ENCODE data around the gene PIP5K1A. TPM values are rescaled to one million over a fixed set of nuclear protein-coding genes. Genes with fewer than 3 reads are reported as not detected.
A peak's percentile ranks its signal among the peaks of the same experiment; 100 is the strongest.

PIP5K1A gene
- total and polyA plus RNA-seq, 5 donors from 2014 or later: 12.0 to 60.3 (median 15.8) TPM

- peaks cover 6 to 80% (median 39%) of the 10 kb centered on the region in 4 donors for H3K4me1 Mint-ChIP-seq
- Histone ChIP-seq H3K27me3 (ENCODE audit: control insufficient read depth, insufficient read depth, low read length) (no peaks in the 10 kb centered on the region), H3K9me3 (ENCODE audit: control insufficient read depth in 2 of 2, low read length in 2 of 2) (no peaks in the 10 kb centered on the region), H3K4me1 (ENCODE audit: control insufficient read depth, insufficient read depth, low read length, poor library complexity, severe bottlenecking) (peaks cover 34% of the 10 kb centered on the region), H3K36me3 (ENCODE audit: control insufficient read depth, insufficient read depth, low read length) (peaks cover 36% of the 10 kb centered on the region), H3K27ac (ENCODE audit: insufficient read depth, low read length, poor library complexity, severe bottlenecking) (peak overlapping the region; percentile 65), H3K4me3 (ENCODE audit: low read depth, low read length) (peak overlapping the region; percentile 100)
- no peaks in the 10 kb centered on the region for H3K9me3 Mint-ChIP-seq
- peaks cover 6% of the 10 kb centered on the region for H3K27me3 Mint-ChIP-seq
- ATAC-seq (ENCODE audit: low read depth in 2 of 2) (no peak), DNase-seq (no peak)
- peaks cover 29% of the 10 kb centered on the region for H3K36me3 Mint-ChIP-seq
- peak overlapping the region; percentile 89 to 97 (median 97) for H3K27ac Mint-ChIP-seq
- peak overlapping the region; percentile 95 to 98 (median 96) for H3K4me3 Mint-ChIP-seq
These were observed 33.0 kb upstream of the PIP5K1A start for GRCh38 chr1:151165281-151165737.

GRCh38 chr1:151165738-151166504 lies 32.4 kb upstream of the PIP5K1A start, which contains the start of the genes LYSMD1 and SCNM1:
LYSMD1 (minus strand) TSS chr1:151165902; CDS start chr1:151165258, 644 bp downstream.
SCNM1 (plus strand) TSS chr1:151166144; CDS start chr1:151166153, 9 bp downstream.
- H3K27me3 Mint-ChIP-seq: peaks cover 6% of the 10 kb centered on the region
- peaks cover 29% of the 10 kb centered on the region for H3K36me3 Mint-ChIP-seq
- H3K27me3 ChIP-seq (ENCODE audit: control insufficient read depth, insufficient read depth, low read length): no peaks in the 10 kb centered on the region
- peaks cover 37% of the 10 kb centered on the region for H3K36me3 ChIP-seq (ENCODE audit: control insufficient read depth, insufficient read depth, low read length)
- peak within 1 kb of the TSS; percentile 100 for H3K4me3 ChIP-seq (ENCODE audit: low read depth, low read length)
- H3K4me1 ChIP-seq (ENCODE audit: control insufficient read depth, insufficient read depth, low read length, poor library complexity, severe bottlenecking): peaks cover 28% of the 10 kb centered on the region
- peak within 1 kb of the TSS; percentile 70 for H3K27ac ChIP-seq (ENCODE audit: insufficient read depth, low read length, poor library complexity, severe bottlenecking)
- no peaks in the 10 kb centered on the region for H3K9me3 ChIP-seq (ENCODE audit: control insufficient read depth in 2 of 2, low read length in 2 of 2)
- peak; percentile 96 for ATAC-seq (ENCODE audit: low read depth in 2 of 2)
- peak within 1 kb of the TSS; percentile 89 to 97 (median 97) for H3K27ac Mint-ChIP-seq
- H3K9me3 Mint-ChIP-seq: no peaks in the 10 kb centered on the region
- peak within 1 kb of the TSS; percentile 95 to 98 (median 96) for H3K4me3 Mint-ChIP-seq
- H3K4me1 Mint-ChIP-seq: peaks cover 6 to 74% (median 35%) of the 10 kb centered on the region in 4 donors
- DNase-seq: peak; percentile 95 to 99 (median 97)

- Histone ChIP-seq H3K4me3 (ENCODE audit: low read depth, low read length) (peak overlapping the region; percentile 100), H3K4me1 (ENCODE audit: control insufficient read depth, insufficient read depth, low read length, poor library complexity, severe bottlenecking) (peaks cover 28% of the 10 kb centered on the region), H3K27me3 (ENCODE audit: control insufficient read depth, insufficient read depth, low read length) (no peaks in the 10 kb centered on the region), H3K27ac (ENCODE audit: insufficient read depth, low read length, poor library complexity, severe bottlenecking) (peak overlapping the region; percentile 70), H3K9me3 (ENCODE audit: control insufficient read depth in 2 of 2, low read length in 2 of 2) (no peaks in the 10 kb centered on the region), H3K36me3 (ENCODE audit: control insufficient read depth, insufficient read depth, low read length) (peaks cover 39% of the 10 kb centered on the region)
- peak in 1 of 3 donors; percentile 35 for DNase-seq
- peaks cover 6% of the 10 kb centered on the region for H3K27me3 Mint-ChIP-seq
- no peaks in the 10 kb centered on the region for H3K9me3 Mint-ChIP-seq
- H3K36me3 Mint-ChIP-seq: peaks cover 27% of the 10 kb centered on the region
- peak overlapping the region; percentile 89 to 97 (median 97) for H3K27ac Mint-ChIP-seq
- H3K4me1 Mint-ChIP-seq: peaks cover 6 to 68% (median 33%) of the 10 kb centered on the region in 4 donors
- H3K4me3 Mint-ChIP-seq: peak overlapping the region; percentile 95 to 98 (median 96)
- ATAC-seq (ENCODE audit: low read depth in 2 of 2): no peak
These were observed 31.8 kb upstream of the PIP5K1A start for GRCh38 chr1:151166505-151166956.

- peaks cover 22% of the 10 kb centered on the region for H3K4me1 ChIP-seq (ENCODE audit: control insufficient read depth, insufficient read depth, low read length, poor library complexity, severe bottlenecking)
- H3K9me3 Mint-ChIP-seq: no peaks in the 10 kb centered on the region
- H3K36me3 ChIP-seq (ENCODE audit: control insufficient read depth, insufficient read depth, low read length): peaks cover 41% of the 10 kb centered on the region
- peaks cover 6% of the 10 kb centered on the region for H3K27me3 Mint-ChIP-seq
- H3K27me3 ChIP-seq (ENCODE audit: control insufficient read depth, insufficient read depth, low read length): no peaks in the 10 kb centered on the region
- H3K9me3 ChIP-seq (ENCODE audit: control insufficient read depth in 2 of 2, low read length in 2 of 2): no peaks in the 10 kb centered on the region
- no peak overlapping the region for H3K27ac ChIP-seq (ENCODE audit: insufficient read depth, low read length, poor library complexity, severe bottlenecking)
- H3K36me3 Mint-ChIP-seq: peaks cover 21% of the 10 kb centered on the region
- peak overlapping the region; percentile 31 to 97 (median 70) for H3K27ac Mint-ChIP-seq
- peak overlapping the region; percentile 68 to 97 (median 96) for H3K4me3 Mint-ChIP-seq
- ATAC-seq (ENCODE audit: low read depth in 2 of 2): no peak
- DNase-seq: no peak
- peak overlapping the region; percentile 100 for H3K4me3 ChIP-seq (ENCODE audit: low read depth, low read length)
- peaks cover 6 to 62% (median 27%) of the 10 kb centered on the region in 4 donors for H3K4me1 Mint-ChIP-seq
These were observed 31.2 kb upstream of the PIP5K1A start for GRCh38 chr1:151167116-151167515.

GRCh38 chr1:151171190-151171589 lies 27.2 kb upstream of the PIP5K1A start:
- ATAC-seq (ENCODE audit: low read depth in 2 of 2): no peak
- Histone ChIP-seq H3K4me3 (ENCODE audit: low read depth, low read length) (no peak overlapping the region), H3K4me1 (ENCODE audit: control insufficient read depth, insufficient read depth, low read length, poor library complexity, severe bottlenecking) (peaks cover 11% of the 10 kb centered on the region), H3K36me3 (ENCODE audit: control insufficient read depth, insufficient read depth, low read length) (peaks cover 52% of the 10 kb centered on the region), H3K27ac (ENCODE audit: insufficient read depth, low read length, poor library complexity, severe bottlenecking) (no peak overlapping the region), H3K9me3 (ENCODE audit: control insufficient read depth in 2 of 2, low read length in 2 of 2) (no peaks in the 10 kb centered on the region), H3K27me3 (ENCODE audit: control insufficient read depth, insufficient read depth, low read length) (no peaks in the 10 kb centered on the region)
- peak overlapping the region in 1 of 3 donors; percentile 43 for H3K27ac Mint-ChIP-seq
- H3K4me1 Mint-ChIP-seq: peaks cover 0 to 27% (median 6%) of the 10 kb centered on the region in 4 donors
- no peak for DNase-seq
- H3K9me3 Mint-ChIP-seq: no peaks in the 10 kb centered on the region
- H3K4me3 Mint-ChIP-seq: peak overlapping the region in 2 of 4 donors; percentile 4 to 33
- H3K36me3 Mint-ChIP-seq: peaks cover 27% of the 10 kb centered on the region
- H3K27me3 Mint-ChIP-seq: no peaks in the 10 kb centered on the region

GRCh38 chr1:151175041-151175741 lies 23.2 kb upstream of the PIP5K1A start:
- no peak for DNase-seq
- Mint-ChIP-seq H3K4me1 (peaks cover 0 to 11% (median 5%) of the 10 kb centered on the region in 4 donors), H3K27me3 (no peaks in the 10 kb centered on the region), H3K27ac (peak overlapping the region in 2 of 3 donors; percentile 35 to 42), H3K9me3 (no peaks in the 10 kb centered on the region), H3K4me3 (no peak overlapping the region), H3K36me3 (peaks cover 36% of the 10 kb centered on the region)
- no peaks in the 10 kb centered on the region for H3K9me3 ChIP-seq (ENCODE audit: control insufficient read depth in 2 of 2, low read length in 2 of 2)
- H3K4me3 ChIP-seq (ENCODE audit: low read depth, low read length): no peak overlapping the region
- no peaks in the 10 kb centered on the region for H3K27me3 ChIP-seq (ENCODE audit: control insufficient read depth, insufficient read depth, low read length)
- no peak overlapping the region for H3K27ac ChIP-seq (ENCODE audit: insufficient read depth, low read length, poor library complexity, severe bottlenecking)
- H3K4me1 ChIP-seq (ENCODE audit: control insufficient read depth, insufficient read depth, low read length, poor library complexity, severe bottlenecking): no peaks in the 10 kb centered on the region
- no peak for ATAC-seq (ENCODE audit: low read depth in 2 of 2)
- peaks cover 66% of the 10 kb centered on the region for H3K36me3 ChIP-seq (ENCODE audit: control insufficient read depth, insufficient read depth, low read length)

DNA sequence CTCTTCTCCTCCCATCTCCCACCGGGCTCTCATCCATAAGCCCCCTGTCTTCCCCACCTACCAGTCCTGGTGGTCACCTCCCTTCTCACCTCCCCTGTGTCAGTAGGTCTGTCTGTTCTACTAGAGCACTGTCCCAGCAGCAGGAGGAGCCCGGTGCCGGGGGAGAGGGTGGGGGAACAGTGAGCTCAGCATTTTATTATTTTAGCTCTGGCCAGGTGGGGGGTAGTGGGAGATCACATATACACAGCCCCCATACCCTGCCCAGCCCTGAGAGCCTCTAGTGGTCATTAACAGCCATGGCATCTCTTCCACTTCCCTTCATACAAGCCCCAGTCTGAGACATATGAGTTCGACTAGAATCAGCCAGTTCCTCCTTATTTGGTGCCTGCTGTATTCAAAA lies 22.5 kb upstream of the PIP5K1A start, which contains the start of gene TMOD4:
TMOD4 (minus strand) TSS at position 119 of the 400 bp plus-strand sequence. CDS start 1,106 bp downstream, outside the sequence.
- peaks cover 0 to 11% (median 6%) of the 10 kb centered on the region in 4 donors for H3K4me1 Mint-ChIP-seq
- H3K27me3 ChIP-seq (ENCODE audit: control insufficient read depth, insufficient read depth, low read length): no peaks in the 10 kb centered on the region
- H3K27ac Mint-ChIP-seq: peak within 1 kb of the TSS; percentile 18 to 42 (median 35)
- peak within 1 kb of the TSS in 1 of 4 donors; percentile 72 for H3K4me3 Mint-ChIP-seq
- no peaks in the 10 kb centered on the region for H3K4me1 ChIP-seq (ENCODE audit: control insufficient read depth, insufficient read depth, low read length, poor library complexity, severe bottlenecking)
- H3K9me3 ChIP-seq (ENCODE audit: control insufficient read depth in 2 of 2, low read length in 2 of 2): no peaks in the 10 kb centered on the region
- H3K4me3 ChIP-seq (ENCODE audit: low read depth, low read length): no peak within 1 kb of the TSS
- no peak within 1 kb of the TSS for H3K27ac ChIP-seq (ENCODE audit: insufficient read depth, low read length, poor library complexity, severe bottlenecking)
- no peaks in the 10 kb centered on the region for H3K27me3 Mint-ChIP-seq
- H3K9me3 Mint-ChIP-seq: no peaks in the 10 kb centered on the region
- peaks cover 65% of the 10 kb centered on the region for H3K36me3 ChIP-seq (ENCODE audit: control insufficient read depth, insufficient read depth, low read length)
- ATAC-seq (ENCODE audit: low read depth in 2 of 2): peak in 1 of 2 donors; percentile 37
- peaks cover 39% of the 10 kb centered on the region for H3K36me3 Mint-ChIP-seq
- peak in 1 of 3 donors; percentile 41 for DNase-seq

All from CD4-positive, CD25-positive, alpha-beta regulatory T cell (primary cell).